ENCODE measurements around the gene TES. TPM values are rescaled to one million over a fixed set of nuclear protein-coding genes. Genes with fewer than 3 reads are reported as not detected.

The TES gene
- polyA plus RNA-seq, 1 donor from 2014 or later = 38.0 TPM

- Histone ChIP-seq H2AFZ (ENCODE audit: low read depth, low read length) (no peak overlapping the region), H3F3A (ENCODE audit: insufficient read depth, low read length, poor library complexity, severe bottlenecking) (no peaks in the 10 kb centered on the region), H3K79me2 (replicated peaks; ENCODE audit: insufficient read depth, low read length) (no peaks in the 10 kb centered on the region), H3K27ac (ENCODE audit: low read length) (no peak overlapping the region), H3K4me2 (ENCODE audit: low read length) (no peak overlapping the region), H3K4me3 (ENCODE audit: low read length) (no peak overlapping the region), H3K36me3 (ENCODE audit: insufficient read depth, low read length) (no peaks in the 10 kb centered on the region), H3K9me3 (ENCODE audit: low read length) (no peaks in the 10 kb centered on the region), H3K9me2 (ENCODE audit: insufficient read depth, low read length) (no peaks in the 10 kb centered on the region), H3K27me3 (ENCODE audit: insufficient read depth, low read depth, low read length) (no peaks in the 10 kb centered on the region), H3K9ac (ENCODE audit: low read length) (no peak overlapping the region), H4K20me1 (ENCODE audit: insufficient read depth) (no peaks in the 10 kb centered on the region)
- TF ChIP-seq CTCF (IDR thresholded peaks at IDR 0.05; ENCODE audit: poor library complexity, severe bottlenecking) (no peak), SMC3 (conservative IDR thresholded peaks at IDR 0.05; ENCODE audit: poor library complexity) (no peak), TAF1 (IDR thresholded peaks at IDR 0.05; ENCODE audit: low read depth) (no peak)
Measured at GRCh38 chr7:116224492-116225098, 14.3 kb downstream of the TES start.

GRCh38 chr7:116225860-116226259 lies 15.5 kb downstream of the TES start:
- no peaks in the 10 kb centered on the region for H3F3A ChIP-seq (ENCODE audit: insufficient read depth, low read length, poor library complexity, severe bottlenecking)
- no peak overlapping the region for H3K27ac ChIP-seq (ENCODE audit: low read length)
- H3K27me3 ChIP-seq (ENCODE audit: insufficient read depth, low read depth, low read length) = no peaks in the 10 kb centered on the region
- no peaks in the 10 kb centered on the region for H4K20me1 ChIP-seq (ENCODE audit: insufficient read depth)
- no peaks in the 10 kb centered on the region for H3K9me2 ChIP-seq (ENCODE audit: insufficient read depth, low read length)
- H3K4me3 ChIP-seq (ENCODE audit: low read length) = no peak overlapping the region
- H3K9me3 ChIP-seq (ENCODE audit: low read length) = no peaks in the 10 kb centered on the region
- no peak for TF ChIP-seq POLR2AphosphoS5 (IDR thresholded peaks at IDR 0.05)
- no peak for TF ChIP-seq REST (IDR thresholded peaks at IDR 0.05; ENCODE audit: borderline replicate concordance)
- no peak for TF ChIP-seq CTCF (IDR thresholded peaks at IDR 0.05; ENCODE audit: poor library complexity, severe bottlenecking)
- TF ChIP-seq SMC3 (conservative IDR thresholded peaks at IDR 0.05; ENCODE audit: poor library complexity) = no peak
- TF ChIP-seq EZH2 (IDR thresholded peaks at IDR 0.05; ENCODE audit: borderline replicate concordance, insufficient read depth, low read length, poor library complexity, severe bottlenecking) = no peak
- TF ChIP-seq MXI1 (conservative IDR thresholded peaks at IDR 0.05; ENCODE audit: poor library complexity, severe bottlenecking) = no peak
- TF ChIP-seq TAF1 (IDR thresholded peaks at IDR 0.05; ENCODE audit: low read depth) = no peak
- no peak for TF ChIP-seq RAD21 (conservative IDR thresholded peaks at IDR 0.05)
- H3K79me2 ChIP-seq (replicated peaks; ENCODE audit: insufficient read depth, low read length) = no peaks in the 10 kb centered on the region
- no peak overlapping the region for H3K9ac ChIP-seq (ENCODE audit: low read length)
- no peak overlapping the region for H2AFZ ChIP-seq (ENCODE audit: low read depth, low read length)
- H3K4me2 ChIP-seq (ENCODE audit: low read length) = no peak overlapping the region
- H3K36me3 ChIP-seq (ENCODE audit: insufficient read depth, low read length) = no peaks in the 10 kb centered on the region

Measured in neural cell (in vitro differentiated cells).